C4-2B (cell line): ENCODE measurements around the gene PCDH9.

Experiments used
- CTCF ChIP-seq: fragments of 450-650 bp; conservative IDR thresholded peaks from 2 replicates; pipeline ENCODE4 v1.5.1; 2017; ENCODE audit warnings: mild to moderate bottlenecking
- ZFX ChIP-seq: fragments of 450-650 bp; IDR thresholded peaks from 2 replicates; pipeline ENCODE4 v1.6.1; 2017

- no peak for TF ChIP-seq CTCF
- TF ChIP-seq ZFX = no peak
Measured at GRCh38 chr13:66578305-66578704, 651.8 kb downstream of the PCDH9 start.
